AG08395 (cell line): ENCODE data around the gene CANX.
"Not testable (repeated sequence)": the region's sequence is repeated elsewhere in the genome, so short reads cannot be mapped to it uniquely, and the experiment has no call there.

Experiments
- DNase-seq: peaks from one replicate; pipeline ENCODE4 v3.0.0; 2012; ENCODE audit warnings: mixed read lengths, low spot score

Gene CANX

GRCh38 chr5:179699616-179700237 lies 960 bp downstream of the CANX start:
- DNase-seq = peak; percentile 53

- DNase-seq = no peak
Observed at GRCh38 chr5:179700401-179700918, 1.7 kb downstream of the CANX start.

GRCh38 chr5:179716286-179716685 lies 17.5 kb downstream of the CANX start:
- DNase-seq = no peak

- DNase-seq = no peak
Observed at GRCh38 chr5:179720222-179720621, 21.5 kb downstream of the CANX start.

- DNase-seq = no peak
Observed at GRCh38 chr5:179724163-179724562, 25.4 kb downstream of the CANX start.

- no peak for DNase-seq
Observed at GRCh38 chr5:179727106-179727505, 28.3 kb downstream of the CANX start.

GRCh38 chr5:179729303-179729702 lies 30.5 kb downstream of the CANX start:
- no peak for DNase-seq

- DNase-seq = no peak
Observed at GRCh38 chr5:179729727-179730126, 31.0 kb downstream of the CANX start.

- DNase-seq = no peak
Observed at GRCh38 chr5:179730356-179730755, 31.6 kb downstream of the CANX start.

- no peak for DNase-seq
Observed at GRCh38 chr5:179730852-179731251, 32.1 kb downstream of the CANX start.

- DNase-seq = peak; percentile 64
Observed at GRCh38 chr5:179731791-179732411, 33.1 kb downstream of the CANX start.

- peak; percentile 99 for DNase-seq
Observed at GRCh38 chr5:179732412-179732917, 33.7 kb downstream of the CANX start, which contains the start of gene MAML1. Gene MAML1, plus strand, starts transcription at chr5:179732822. Its CDS starts 291 bp downstream, at chr5:179733113.

- DNase-seq = peak; percentile 14
Observed at GRCh38 chr5:179732918-179733771, 34.4 kb downstream of the CANX start.

GRCh38 chr5:179733772-179734126 lies 35.0 kb downstream of the CANX start:
- peak; percentile 29 for DNase-seq

GRCh38 chr5:179734536-179735164 lies 35.9 kb downstream of the CANX start:
- DNase-seq = no peak

- no peak for DNase-seq
Observed at GRCh38 chr5:179738742-179739141, 40.0 kb downstream of the CANX start.

GRCh38 chr5:179744106-179744505 lies 45.3 kb downstream of the CANX start:
- not testable (repeated sequence) for DNase-seq

- no peak for DNase-seq
Observed at GRCh38 chr5:179746872-179747271, 48.1 kb downstream of the CANX start.

GRCh38 chr5:179747811-179748210 lies 49.0 kb downstream of the CANX start:
- DNase-seq = no peak

GRCh38 chr5:179749857-179750508 lies 51.2 kb downstream of the CANX start:
- no peak for DNase-seq

- no peak for DNase-seq
Observed at GRCh38 chr5:179753971-179754370, 55.2 kb downstream of the CANX start.

GRCh38 chr5:179755022-179755421 lies 56.3 kb downstream of the CANX start:
- DNase-seq = no peak
